AG04450 (cell line): ENCODE measurements around the gene SULF2. TPM values are rescaled to one million over a fixed set of nuclear protein-coding genes. Genes with fewer than 3 reads are reported as not detected.

Experiments used
- CTCF ChIA-PET: fragments of 300-600, 350-600 bp; formaldehyde crosslinking; extraction: SDS; loops from one replicate; lab custom pipeline; 2022; ENCODE audit warnings: antibody characterized with exemption, inconsistent platforms; lab: Charles Lee
- POLR2A ChIA-PET: fragments of 350-600 bp; formaldehyde crosslinking; extraction: SDS; loops from one replicate; lab custom pipeline; 2021; ENCODE audit warnings: antibody characterized with exemption, inconsistent platforms; lab: Yijun Ruan, JAX
- DNase-seq: peaks from one replicate; pipeline ENCODE4 v3.0.0-alpha.2; 2011; ENCODE audit warnings: low read depth, low spot score
- H3K27ac ChIP-seq: one replicate; pipeline ENCODE4 v1.5.1; 2012; ENCODE audit warnings: low read depth, low read length, control low read depth
- H3K27me3 ChIP-seq: one replicate; pipeline ENCODE4 v1.6.0; 2012; ENCODE audit warnings: low read length; ENCODE audit not compliant: control insufficient read depth, insufficient read depth
- H3K4me3 ChIP-seq: 2 replicates; pipeline ENCODE4 v1.5.1; 2011; ENCODE audit warnings: mild to moderate bottlenecking, low read depth, low read length, control low read depth
- H3K9me3 ChIP-seq: 2 replicates; pipeline ENCODE4 v1.5.1; 2012; ENCODE audit warnings: low read length; ENCODE audit not compliant: control insufficient read depth, insufficient read depth
- CTCF ChIP-seq: IDR thresholded peaks from 2 replicates; pipeline ENCODE4 v1.5.1; 2011; ENCODE audit warnings: low read depth, low read length, control low read depth, inconsistent platforms
- polyA plus RNA-seq: library from polyadenylated mRNA; depleted of rRNA; stranded (reverse); fragments of >200 nt; gene quantifications from 2 replicates; pipeline ENCODE4 v1.2.3, GENCODE V29; 2011

SULF2 gene
- polyA plus RNA-seq, 1 experiment = 0.73 TPM

GRCh38 chr20:47678536-47678935 lies 106.7 kb downstream of the SULF2 start:
- no peak overlapping the region for H3K4me3 ChIP-seq
- POLR2A ChIA-PET = no interaction called here
- H3K27ac ChIP-seq = no peak overlapping the region
- DNase-seq = no peak
- H3K27me3 ChIP-seq = peaks cover 10% of the 10 kb centered on the region
- no peak for TF ChIP-seq CTCF
- H3K9me3 ChIP-seq = peaks cover 2% of the 10 kb centered on the region; the same call in 1 of the 2 replicates
- CTCF ChIA-PET = interaction anchor here (0.7 to 9.4 kb wide), 6 partner anchors 10 to 1317 kb away, joined by 3 to 142 read pairs (median 5); no protein-coding TSS in a partner anchor

GRCh38 chr20:47677635-47678453 lies 107.4 kb downstream of the SULF2 start:
- POLR2A ChIA-PET = no interaction called here

GRCh38 chr20:47676912-47677634 lies 108.2 kb downstream of the SULF2 start:
- POLR2A ChIA-PET = no interaction called here
- no peak overlapping the region for H3K4me3 ChIP-seq
- peaks cover 10% of the 10 kb centered on the region for H3K27me3 ChIP-seq
- no peak for TF ChIP-seq CTCF
- DNase-seq = no peak
- H3K27ac ChIP-seq = no peak overlapping the region
- peaks cover 2% of the 10 kb centered on the region; the same call in 1 of the 2 replicates for H3K9me3 ChIP-seq
- CTCF ChIA-PET = interaction anchor here (0.5 to 9.4 kb wide), 9 partner anchors 12 to 1228 kb away, joined by 3 to 142 read pairs (median 4); no protein-coding TSS in a partner anchor

More at GRCh38 chr20:47677635-47678453, 107.4 kb downstream of the SULF2 start:
- peaks cover 2% of the 10 kb centered on the region; the same call in 1 of the 2 replicates for H3K9me3 ChIP-seq
- no peak overlapping the region for H3K27ac ChIP-seq
- H3K27me3 ChIP-seq = peaks cover 10% of the 10 kb centered on the region
- H3K4me3 ChIP-seq = no peak overlapping the region
- no peak for DNase-seq
- peak; percentile 74 for TF ChIP-seq CTCF
- CTCF ChIA-PET = interaction anchor here (0.5 to 9.4 kb wide), 9 partner anchors 11 to 1227 kb away, joined by 3 to 142 read pairs (median 4); no protein-coding TSS in a partner anchor

GRCh38 chr20:47676219-47676721 lies 109.0 kb downstream of the SULF2 start:
- peaks cover 2% of the 10 kb centered on the region; the same call in 1 of the 2 replicates for H3K9me3 ChIP-seq
- DNase-seq = no peak
- CTCF ChIA-PET = interaction anchor here (2.5 to 9.4 kb wide), 2 partner anchors 12 to 945 kb away, joined by 11 to 142 read pairs; no protein-coding TSS in a partner anchor
- TF ChIP-seq CTCF = no peak
- H3K4me3 ChIP-seq = no peak overlapping the region
- H3K27ac ChIP-seq = no peak overlapping the region
- POLR2A ChIA-PET = no interaction called here
- H3K27me3 ChIP-seq = peaks cover 12% of the 10 kb centered on the region
